Stimulated activated CD8-positive, alpha-beta memory T cell treated with anti-CD3 and anti-CD28 coated beads, Interleukin-4, amount 100 ng/mL, for 4 hours (primary cell): Measurements from ENCODE around the gene LMAN2L.
"Not testable (repeated sequence)": the region's sequence is repeated elsewhere in the genome, so short reads cannot be mapped to it uniquely, and the experiment has no call there.

ENCODE experiments used
- DNase-seq, 2 donors: peaks; one replicate each; pipeline ENCODE4 v3.0.0-alpha.2; 2020; ENCODE audit warnings: low read depth in 2 of 2, low spot score in 1 of 2

Gene LMAN2L

GRCh38 chr2:96688649-96689430, 51.0 kb downstream of the LMAN2L start:
- DNase-seq, result no peak

GRCh38 chr2:96687711-96688640, 51.9 kb downstream of the LMAN2L start:
- no peak for DNase-seq

- DNase-seq, result no peak
These were observed 52.6 kb downstream of the LMAN2L start for GRCh38 chr2:96687266-96687665.

GRCh38 chr2:96685577-96686459, 54.0 kb downstream of the LMAN2L start:
- DNase-seq, result no peak

- DNase-seq, result no peak
These were observed 54.8 kb downstream of the LMAN2L start for GRCh38 chr2:96684883-96685576.

- DNase-seq, result no peak
These were observed 55.7 kb downstream of the LMAN2L start for GRCh38 chr2:96683972-96684820.

- no peak for DNase-seq
These were observed 56.6 kb downstream of the LMAN2L start for GRCh38 chr2:96683307-96683706.

- DNase-seq, result no peak
These were observed 58.3 kb downstream of the LMAN2L start for GRCh38 chr2:96681540-96681939.

- DNase-seq, result no peak
These were observed 59.2 kb downstream of the LMAN2L start for GRCh38 chr2:96680561-96681141.

- no peak for DNase-seq
These were observed 60.0 kb downstream of the LMAN2L start for GRCh38 chr2:96679848-96680247.

GRCh38 chr2:96669539-96670215, 70.2 kb downstream of the LMAN2L start:
- no peak for DNase-seq

- DNase-seq, result no peak
These were observed 71.1 kb downstream of the LMAN2L start for GRCh38 chr2:96668771-96669170.

GRCh38 chr2:96665717-96666116, 74.1 kb downstream of the LMAN2L start:
- not testable (repeated sequence) for DNase-seq

GRCh38 chr2:96665083-96665569, 74.7 kb downstream of the LMAN2L start:
- DNase-seq, result no peak

- DNase-seq, result no peak
These were observed 75.4 kb downstream of the LMAN2L start for GRCh38 chr2:96664366-96664925.

GRCh38 chr2:96663829-96664228, 76.0 kb downstream of the LMAN2L start:
- DNase-seq, result no peak

GRCh38 chr2:96663177-96663576, 76.7 kb downstream of the LMAN2L start:
- no peak for DNase-seq

- DNase-seq, result no peak
These were observed 77.5 kb downstream of the LMAN2L start for GRCh38 chr2:96662360-96662759.
